Activated CD4-positive, alpha-beta T cell treated with anti-CD3 and anti-CD28 coated beads, Interleukin-2, amount 10 ng/mL, durations not matched to agents 24 days and 14 days (primary cell): Measurements from ENCODE around the gene GAPDH. TPM values are rescaled to one million over a fixed set of nuclear protein-coding genes. Genes with fewer than 3 reads are reported as not detected.
A peak's percentile ranks its signal among the peaks of the same experiment; 100 is the strongest.

Experiments used
- DNase-seq: peaks from one replicate; pipeline ENCODE4 v3.0.0; 2022
- H3K27ac Mint-ChIP-seq: one replicate; pipeline ENCODE4 v1.8.0; 2022; ENCODE audit warnings: mild to moderate bottlenecking, mixed read lengths
- H3K27me3 Mint-ChIP-seq: one replicate; pipeline ENCODE4 v1.8.0; 2022; ENCODE audit warnings: mixed read lengths
- H3K36me3 Mint-ChIP-seq: one replicate; pipeline ENCODE4 v1.8.0; 2022; ENCODE audit warnings: low read depth, mild to moderate bottlenecking, mixed read lengths
- H3K4me1 Mint-ChIP-seq: one replicate; pipeline ENCODE4 v1.8.0; 2021; ENCODE audit warnings: mixed read lengths
- H3K4me3 Mint-ChIP-seq: one replicate; pipeline ENCODE4 v1.8.0; 2022; ENCODE audit warnings: mild to moderate bottlenecking, moderate library complexity, mixed read lengths
- H3K9me3 Mint-ChIP-seq: one replicate; pipeline ENCODE4 v1.8.0; 2021; ENCODE audit warnings: mixed read lengths
- intact Hi-C: fragments of 100-400 bp; cut with micrococcal nuclease; formaldehyde crosslinking; loops from one replicate; pipeline ENCODE4 v1.15.1; 2023
- total RNA-seq: library from RNA; stranded (reverse); gene quantifications from 2 replicates; pipeline ENCODE4 v1.2.3, GENCODE V29; 2022

Gene GAPDH
- total RNA-seq, 1 donor from 2014 or later: 4,599 TPM

DNA sequence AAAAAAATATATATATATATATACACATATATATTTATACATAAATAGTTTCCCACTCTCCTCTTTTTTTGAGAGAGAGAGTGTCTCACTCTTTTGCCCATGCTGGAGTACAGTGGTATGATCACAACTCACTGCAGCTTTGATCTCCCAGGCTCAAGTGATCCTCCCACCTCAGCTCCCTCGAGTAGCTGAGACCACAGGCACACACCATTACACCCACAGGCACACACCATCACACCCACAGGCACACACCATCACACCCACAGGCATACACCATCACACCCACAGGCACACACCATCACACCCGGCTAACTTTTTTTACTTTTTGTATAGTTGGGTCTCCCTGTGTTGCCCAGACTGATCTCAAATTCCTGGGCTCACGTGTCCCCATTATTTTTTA lies 14.1 kb upstream of the GAPDH start:
- Mint-ChIP-seq H3K4me1 (peaks cover 6% of the 10 kb centered on the region), H3K9me3 (no peaks in the 10 kb centered on the region), H3K27me3 (no peaks in the 10 kb centered on the region), H3K27ac (peak overlapping the region; percentile 79), H3K36me3 (peaks cover 75% of the 10 kb centered on the region), H3K4me3 (no peak overlapping the region)
- intact Hi-C loops: no loop called here
- DNase-seq: no peak

DNA sequence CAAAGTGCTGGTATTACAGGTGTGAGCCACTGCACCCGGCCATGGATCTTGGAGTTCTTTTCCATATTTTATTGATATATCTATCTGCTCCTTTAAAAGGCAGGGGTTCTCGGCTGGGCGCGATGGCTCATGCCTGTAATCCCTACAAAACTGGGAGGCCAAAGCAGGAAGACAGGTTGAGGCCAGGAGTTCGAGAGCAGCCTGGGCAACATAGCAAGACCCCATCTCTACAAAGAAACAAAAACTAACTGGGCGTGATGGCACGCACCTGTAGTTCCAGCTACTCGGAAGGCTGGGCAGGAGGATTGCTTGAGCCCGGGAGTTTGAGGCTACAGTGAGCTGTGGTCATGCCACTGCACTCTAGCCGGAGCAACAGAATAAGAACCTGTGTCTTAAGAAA lies 12.1 kb upstream of the GAPDH start:
- Mint-ChIP-seq H3K4me1 (peaks cover 6% of the 10 kb centered on the region), H3K4me3 (no peak overlapping the region), H3K36me3 (peaks cover 82% of the 10 kb centered on the region), H3K27me3 (no peaks in the 10 kb centered on the region), H3K27ac (no peak overlapping the region), H3K9me3 (no peaks in the 10 kb centered on the region)
- intact Hi-C loops: no loop called here
- no peak for DNase-seq

DNA sequence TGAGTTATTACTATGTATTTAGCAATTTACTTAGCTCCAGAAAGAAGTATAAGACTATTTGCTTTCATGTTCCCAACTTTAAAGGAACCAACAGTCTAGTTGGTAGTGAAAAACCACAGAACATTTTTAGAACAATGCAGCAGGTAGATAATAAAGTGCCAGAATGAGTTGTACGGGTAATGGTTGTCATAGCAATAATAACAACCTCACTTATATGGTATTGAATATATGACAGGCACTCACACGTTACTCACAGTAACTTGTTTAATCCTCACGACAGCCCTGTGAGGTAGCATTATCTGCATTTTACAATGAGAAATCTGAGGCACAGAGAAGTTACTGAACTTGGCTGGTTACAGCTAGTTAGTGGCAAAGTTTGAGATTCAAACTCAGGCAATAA lies 10.6 kb upstream of the GAPDH start:
- Mint-ChIP-seq H3K27ac (no peak overlapping the region), H3K4me3 (no peak overlapping the region), H3K4me1 (peaks cover 6% of the 10 kb centered on the region), H3K27me3 (no peaks in the 10 kb centered on the region), H3K9me3 (no peaks in the 10 kb centered on the region), H3K36me3 (peaks cover 86% of the 10 kb centered on the region)
- no peak for DNase-seq
- intact Hi-C loops: no loop called here

DNA sequence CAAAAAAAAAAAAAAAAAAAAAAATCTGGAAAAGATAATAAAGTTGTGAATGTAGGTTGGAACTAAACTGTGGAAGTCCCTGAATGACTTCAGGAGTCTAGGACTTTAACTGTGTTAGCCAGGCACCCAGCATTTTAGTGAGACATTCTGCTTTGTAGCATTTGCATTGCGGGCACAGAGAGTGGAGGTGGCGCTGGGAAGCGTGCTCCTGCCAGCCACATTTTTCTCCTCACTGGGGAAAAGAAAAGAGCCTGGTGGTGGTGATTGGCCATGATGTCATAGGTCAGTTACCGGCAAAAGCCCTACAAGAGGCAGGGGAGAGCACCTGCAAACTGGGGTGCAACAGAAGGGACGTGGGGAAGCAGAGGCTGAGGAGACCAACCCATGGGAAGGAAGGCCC lies 9.7 kb upstream of the GAPDH start:
- no peaks in the 10 kb centered on the region for H3K27me3 Mint-ChIP-seq
- peaks cover 89% of the 10 kb centered on the region for H3K36me3 Mint-ChIP-seq
- no peak overlapping the region for H3K4me3 Mint-ChIP-seq
- H3K4me1 Mint-ChIP-seq: peaks cover 6% of the 10 kb centered on the region
- no peaks in the 10 kb centered on the region for H3K9me3 Mint-ChIP-seq
- H3K27ac Mint-ChIP-seq: no peak overlapping the region
- intact Hi-C loops: no loop called here
- no peak for DNase-seq

DNA sequence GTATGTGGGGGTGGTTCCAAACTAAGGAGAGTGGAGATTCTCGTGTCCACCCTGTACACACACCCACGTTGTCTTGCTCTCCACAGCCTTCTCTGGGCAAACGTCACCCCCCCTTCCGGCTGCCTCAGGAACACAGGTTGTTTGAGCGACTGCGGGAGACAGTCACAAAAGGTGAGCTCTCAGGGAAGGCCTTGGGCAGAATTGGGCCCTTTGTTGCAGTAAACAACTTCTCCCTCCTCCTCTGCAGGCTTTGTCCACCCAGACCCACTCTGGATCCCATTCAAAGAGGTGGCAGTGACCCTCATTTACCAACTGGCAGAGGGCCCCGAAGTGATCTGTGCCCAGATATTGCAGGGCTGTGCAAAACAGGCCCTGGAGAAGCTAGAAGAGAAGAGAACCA lies 8.1 kb upstream of the GAPDH start:
- Mint-ChIP-seq H3K4me1 (peaks cover 8% of the 10 kb centered on the region), H3K36me3 (peaks cover 95% of the 10 kb centered on the region), H3K4me3 (no peak overlapping the region), H3K27ac (peak overlapping the region; percentile 58), H3K9me3 (no peaks in the 10 kb centered on the region), H3K27me3 (no peaks in the 10 kb centered on the region)
- DNase-seq: no peak
- intact Hi-C loops: no loop called here

DNA sequence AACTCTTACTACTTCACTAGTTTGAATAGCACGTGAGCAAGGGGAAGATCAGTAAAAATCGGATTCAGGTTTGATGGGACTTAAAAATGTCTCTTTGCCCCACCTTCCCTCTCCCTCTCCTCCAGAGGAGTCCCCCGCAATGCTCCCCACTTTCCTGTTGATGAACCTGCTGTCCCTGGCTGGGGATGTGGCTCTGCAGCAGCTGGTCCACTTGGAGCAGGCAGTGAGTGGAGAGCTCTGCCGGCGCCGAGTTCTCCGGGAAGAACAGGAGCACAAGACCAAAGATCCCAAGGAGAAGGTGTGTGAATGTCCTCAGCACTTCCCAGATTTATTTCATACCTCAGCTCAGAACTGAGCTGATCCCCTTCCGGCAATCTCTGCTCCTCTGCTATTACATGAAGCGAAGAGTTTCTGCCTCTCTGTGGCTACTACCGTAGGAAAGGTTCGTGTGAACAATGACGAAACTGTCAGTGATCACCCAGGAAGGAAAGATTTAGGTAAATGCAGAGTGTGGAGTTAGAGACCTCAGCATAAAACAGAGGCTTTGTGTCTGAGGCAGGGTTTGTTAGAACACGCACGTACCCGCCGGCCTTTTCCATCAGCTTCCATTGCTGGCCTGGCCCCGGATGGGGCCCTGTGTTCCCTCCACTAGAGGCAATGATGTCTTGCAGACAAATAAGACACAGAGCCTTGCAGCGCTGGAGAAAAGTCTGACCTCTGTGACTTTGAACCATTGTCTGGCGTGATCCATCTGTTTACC lies 7.4 kb upstream of the GAPDH start:
- Mint-ChIP-seq H3K4me1 (peaks cover 11% of the 10 kb centered on the region), H3K27ac (no peak overlapping the region), H3K9me3 (no peaks in the 10 kb centered on the region), H3K36me3 (peaks cover 92% of the 10 kb centered on the region), H3K4me3 (no peak overlapping the region), H3K27me3 (no peaks in the 10 kb centered on the region)
- intact Hi-C loops: no loop called here
- no peak for DNase-seq

DNA sequence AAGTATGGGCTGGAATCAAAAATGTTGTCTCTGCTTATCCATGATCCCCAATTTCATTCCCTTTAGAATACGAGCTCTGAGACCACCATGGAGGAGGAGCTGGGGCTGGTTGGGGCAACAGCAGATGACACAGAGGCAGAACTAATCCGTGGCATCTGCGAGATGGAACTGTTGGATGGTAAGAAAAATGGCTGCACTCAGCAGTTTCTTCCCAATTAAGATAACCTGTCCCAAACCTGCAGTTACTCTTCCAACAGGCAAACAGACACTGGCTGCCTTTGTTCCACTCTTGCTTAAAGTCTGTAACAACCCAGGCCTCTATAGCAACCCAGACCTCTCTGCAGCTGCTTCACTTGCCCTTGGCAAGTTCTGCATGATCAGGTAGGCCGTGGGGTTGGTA lies 6.6 kb upstream of the GAPDH start:
- Mint-ChIP-seq H3K36me3 (peaks cover 92% of the 10 kb centered on the region), H3K4me1 (peaks cover 18% of the 10 kb centered on the region), H3K9me3 (no peaks in the 10 kb centered on the region), H3K27ac (no peak overlapping the region), H3K4me3 (no peak overlapping the region), H3K27me3 (no peaks in the 10 kb centered on the region)
- no peak for DNase-seq
- intact Hi-C loops: no loop called here

DNA sequence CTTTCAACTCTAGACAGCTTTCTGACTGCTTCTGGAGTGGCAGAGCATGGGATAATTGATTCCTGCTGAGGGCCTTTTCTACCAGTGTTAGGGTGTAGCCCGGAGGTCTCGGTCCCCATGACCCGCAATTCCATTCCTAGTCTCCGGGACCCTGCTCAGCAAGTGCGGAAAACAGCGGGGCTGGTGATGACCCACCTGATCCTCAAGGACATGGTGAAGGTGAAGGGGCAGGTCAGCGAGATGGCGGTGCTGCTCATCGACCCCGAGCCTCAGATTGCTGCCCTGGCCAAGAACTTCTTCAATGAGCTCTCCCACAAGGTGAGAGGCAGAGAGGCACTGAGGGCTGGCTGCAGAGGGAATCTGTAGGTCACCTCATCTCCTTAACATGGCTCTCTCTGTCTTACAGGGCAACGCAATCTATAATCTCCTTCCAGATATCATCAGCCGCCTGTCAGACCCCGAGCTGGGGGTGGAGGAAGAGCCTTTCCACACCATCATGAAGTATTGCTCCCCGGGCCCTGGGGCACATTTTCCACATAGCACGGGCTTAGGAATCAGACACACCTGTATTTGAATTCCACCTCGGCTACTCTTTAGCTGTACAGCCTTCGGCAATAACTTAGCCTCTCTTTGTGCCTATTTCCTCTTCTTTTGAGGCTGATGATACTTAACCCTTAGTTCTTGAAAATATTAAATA lies 5.6 kb upstream of the GAPDH start:
- Mint-ChIP-seq H3K4me1 (peaks cover 21% of the 10 kb centered on the region), H3K4me3 (no peak overlapping the region), H3K36me3 (peaks cover 86% of the 10 kb centered on the region), H3K27ac (peak overlapping the region; percentile 51), H3K9me3 (no peaks in the 10 kb centered on the region), H3K27me3 (no peaks in the 10 kb centered on the region)
- intact Hi-C loops: no loop called here
- no peak for DNase-seq

DNA sequence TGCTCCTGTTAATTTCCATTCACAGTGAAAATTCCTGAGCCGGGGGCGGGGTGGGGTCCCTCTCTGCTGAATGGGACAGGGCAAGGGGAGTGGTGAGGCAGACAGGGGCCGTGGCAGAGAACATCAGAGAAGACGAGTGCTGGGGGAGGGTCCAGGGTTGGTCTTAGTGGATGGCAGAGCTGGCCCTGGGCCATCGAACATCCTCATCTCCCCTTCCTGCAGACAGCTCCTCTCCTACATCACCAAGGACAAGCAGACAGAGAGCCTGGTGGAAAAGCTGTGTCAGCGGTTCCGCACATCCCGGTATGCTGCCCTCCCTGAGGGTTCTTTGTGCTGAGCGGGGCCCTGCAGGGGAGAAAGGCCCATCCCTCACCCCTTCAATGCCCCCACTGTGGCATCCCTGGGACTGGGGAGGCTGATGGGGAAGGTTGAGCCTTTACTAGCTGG lies 5.0 kb upstream of the GAPDH start:
- no peak overlapping the region for H3K4me3 Mint-ChIP-seq
- peak overlapping the region; percentile 51 for H3K27ac Mint-ChIP-seq
- peaks cover 21% of the 10 kb centered on the region for H3K4me1 Mint-ChIP-seq
- H3K9me3 Mint-ChIP-seq: no peaks in the 10 kb centered on the region
- intact Hi-C loops: no loop called here
- H3K27me3 Mint-ChIP-seq: no peaks in the 10 kb centered on the region
- peaks cover 82% of the 10 kb centered on the region for H3K36me3 Mint-ChIP-seq
- no peak for DNase-seq

DNA sequence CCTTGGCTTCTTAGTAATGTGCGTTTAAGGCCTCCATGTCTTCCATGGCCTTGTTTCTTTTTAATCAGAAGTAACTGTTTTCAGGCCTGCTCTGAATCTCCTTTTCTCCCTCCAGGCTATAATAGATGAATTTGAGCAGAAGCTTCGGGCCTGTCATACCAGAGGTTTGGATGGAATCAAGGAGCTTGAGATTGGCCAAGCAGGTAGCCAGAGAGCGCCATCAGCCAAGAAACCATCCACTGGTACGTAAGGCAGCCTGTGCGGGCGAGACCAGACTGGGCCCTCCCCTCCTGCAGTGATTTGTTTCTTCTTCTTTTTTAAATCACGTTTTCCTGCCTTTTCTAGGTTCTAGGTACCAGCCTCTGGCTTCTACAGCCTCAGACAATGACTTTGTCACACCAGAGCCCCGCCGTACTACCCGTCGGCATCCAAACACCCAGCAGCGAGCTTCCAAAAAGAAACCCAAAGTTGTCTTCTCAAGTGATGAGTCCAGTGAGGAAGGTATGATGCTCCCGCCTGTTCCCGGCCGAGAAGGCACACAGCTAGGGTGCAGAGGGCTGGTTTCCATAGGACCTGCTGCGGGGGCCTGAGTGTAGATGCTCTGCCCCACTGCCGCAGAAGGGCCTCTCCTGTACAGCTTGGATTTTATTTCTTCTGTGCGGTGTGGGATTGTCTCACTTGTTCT lies 3.6 kb upstream of the GAPDH start:
- no peak for DNase-seq
- no peaks in the 10 kb centered on the region for H3K27me3 Mint-ChIP-seq
- H3K9me3 Mint-ChIP-seq: no peaks in the 10 kb centered on the region
- intact Hi-C loops: no loop called here
- H3K36me3 Mint-ChIP-seq: peaks cover 82% of the 10 kb centered on the region
- H3K4me3 Mint-ChIP-seq: peak overlapping the region; percentile 31
- peaks cover 21% of the 10 kb centered on the region for H3K4me1 Mint-ChIP-seq
- H3K27ac Mint-ChIP-seq: peak overlapping the region; percentile 77

DNA sequence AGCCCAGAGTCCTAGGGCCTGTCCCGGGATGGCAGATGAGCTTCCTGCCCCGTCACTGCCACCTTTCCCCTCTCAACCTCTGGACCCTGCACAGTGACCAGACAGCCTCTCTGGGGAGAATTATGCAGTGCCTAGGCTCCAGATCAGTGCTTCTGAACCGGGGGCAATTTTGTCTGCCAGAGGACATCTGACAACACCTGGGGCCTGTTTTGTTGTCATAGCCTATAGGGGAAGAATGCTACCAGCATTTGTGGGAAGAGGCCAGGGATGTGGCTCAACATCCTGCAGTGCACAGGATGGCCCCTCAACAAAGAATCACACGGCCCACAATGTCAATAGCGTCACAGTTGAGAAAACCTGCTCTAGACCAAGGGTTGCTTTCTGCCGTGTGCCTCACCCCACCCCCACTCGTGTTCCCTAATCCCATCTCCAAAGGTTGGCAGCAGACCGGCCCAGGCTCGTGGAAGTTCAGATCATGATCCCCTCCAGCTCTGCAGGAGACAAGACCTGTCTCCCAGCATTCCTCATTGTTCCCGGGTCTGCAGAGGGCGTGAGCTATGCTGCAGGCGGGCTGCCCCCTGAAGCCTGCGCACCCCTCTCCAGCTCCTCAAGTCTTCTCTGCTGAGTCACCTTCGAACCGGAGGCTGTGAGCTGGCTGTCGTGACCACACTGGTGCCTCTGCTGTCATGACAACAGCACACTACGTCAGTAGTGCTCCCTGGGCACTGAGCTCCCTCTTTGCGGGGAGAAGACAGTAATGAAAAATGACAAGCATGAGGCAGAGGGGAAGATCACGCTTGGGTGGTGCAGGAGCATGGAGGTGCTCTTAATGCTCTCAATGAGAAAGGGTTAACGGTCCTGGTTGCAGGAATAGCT lies 2.0 kb upstream of the GAPDH start:
- peak; percentile 94 for DNase-seq
- peak overlapping the region; percentile 92 for H3K4me3 Mint-ChIP-seq
- peak overlapping the region; percentile 99 for H3K27ac Mint-ChIP-seq
- H3K27me3 Mint-ChIP-seq: no peaks in the 10 kb centered on the region
- peaks cover 30% of the 10 kb centered on the region for H3K4me1 Mint-ChIP-seq
- intact Hi-C loops: loop anchor here (1.0 kb wide), 3 partner anchors 38 to 197 kb away; partner anchors contain the start of genes NCAPD2 and VAMP1
- peaks cover 82% of the 10 kb centered on the region for H3K36me3 Mint-ChIP-seq
- no peaks in the 10 kb centered on the region for H3K9me3 Mint-ChIP-seq

DNA sequence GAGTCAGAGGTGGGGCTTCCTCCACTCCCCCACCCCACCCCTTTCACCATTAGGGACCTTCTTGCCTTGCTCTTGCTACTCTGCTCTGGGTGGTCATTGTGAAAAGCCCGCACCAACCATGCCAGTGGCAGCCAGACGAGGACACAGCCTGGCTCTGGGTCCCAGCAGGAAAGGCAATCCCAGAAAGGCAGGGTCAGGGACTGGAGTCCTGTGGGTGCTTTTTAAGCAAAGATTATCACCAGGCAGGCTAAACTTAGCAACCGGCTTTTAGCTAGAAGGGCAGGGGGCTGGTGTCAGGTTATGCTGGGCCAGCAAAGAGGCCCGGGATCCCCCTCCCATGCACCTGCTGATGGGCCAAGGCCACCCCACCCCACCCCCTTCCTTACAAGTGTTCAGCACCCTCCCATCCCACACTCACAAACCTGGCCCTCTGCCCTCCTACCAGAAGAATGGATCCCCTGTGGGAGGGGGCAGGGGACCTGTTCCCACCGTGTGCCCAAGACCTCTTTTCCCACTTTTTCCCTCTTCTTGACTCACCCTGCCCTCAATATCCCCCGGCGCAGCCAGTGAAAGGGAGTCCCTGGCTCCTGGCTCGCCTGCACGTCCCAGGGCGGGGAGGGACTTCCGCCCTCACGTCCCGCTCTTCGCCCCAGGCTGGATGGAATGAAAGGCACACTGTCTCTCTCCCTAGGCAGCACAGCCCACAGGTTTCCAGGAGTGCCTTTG lies 1.2 kb upstream of the GAPDH start:
- H3K27ac Mint-ChIP-seq: peak overlapping the region; percentile 99
- peak overlapping the region; percentile 92 for H3K4me3 Mint-ChIP-seq
- intact Hi-C loops: loop anchor here (1.0 kb wide), 3 partner anchors 39 to 198 kb away; partner anchors contain the start of genes NCAPD2 and VAMP1
- H3K9me3 Mint-ChIP-seq: no peaks in the 10 kb centered on the region
- peaks cover 81% of the 10 kb centered on the region for H3K36me3 Mint-ChIP-seq
- DNase-seq: peak; percentile 86
- peaks cover 38% of the 10 kb centered on the region for H3K4me1 Mint-ChIP-seq
- H3K27me3 Mint-ChIP-seq: no peaks in the 10 kb centered on the region

DNA sequence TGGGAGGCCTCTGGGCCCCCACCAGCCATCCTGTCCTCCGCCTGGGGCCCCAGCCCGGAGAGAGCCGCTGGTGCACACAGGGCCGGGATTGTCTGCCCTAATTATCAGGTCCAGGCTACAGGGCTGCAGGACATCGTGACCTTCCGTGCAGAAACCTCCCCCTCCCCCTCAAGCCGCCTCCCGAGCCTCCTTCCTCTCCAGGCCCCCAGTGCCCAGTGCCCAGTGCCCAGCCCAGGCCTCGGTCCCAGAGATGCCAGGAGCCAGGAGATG lies 729 bp upstream of the GAPDH start:
- intact Hi-C loops: no loop called here
- H3K27ac Mint-ChIP-seq: peak overlapping the region; percentile 99
- H3K9me3 Mint-ChIP-seq: no peaks in the 10 kb centered on the region
- DNase-seq: no peak
- peaks cover 81% of the 10 kb centered on the region for H3K36me3 Mint-ChIP-seq
- no peaks in the 10 kb centered on the region for H3K27me3 Mint-ChIP-seq
- peaks cover 38% of the 10 kb centered on the region for H3K4me1 Mint-ChIP-seq
- H3K4me3 Mint-ChIP-seq: peak overlapping the region; percentile 92
